Fibroblast of lung (primary cell): Measurements from ENCODE around the gene GRK6. TPM values are rescaled to one million over a fixed set of nuclear protein-coding genes. Genes with fewer than 3 reads are reported as not detected.
A peak's percentile ranks its signal among the peaks of the same experiment; 100 is the strongest.
"Not testable (repeated sequence)": the region's sequence is repeated elsewhere in the genome, so short reads cannot be mapped to it uniquely, and the experiment has no call there.

Experiments used
- DNase-seq, 2 donors: peaks; one replicate each; pipeline versions ENCODE4 v3.0.0 to v3.0.0-alpha.2; 2010; ENCODE audit warnings: low read depth in 2 of 2
- H2AFZ ChIP-seq: 2 replicates; pipeline ENCODE4 v1.5.1; 2012; ENCODE audit warnings: low read length, control low read depth, inconsistent platforms
- H3K27ac ChIP-seq: 2 replicates; pipeline ENCODE4 v1.5.1; 2011; ENCODE audit warnings: low read length, control low read depth; ENCODE audit not compliant: insufficient read depth
- H3K27me3 ChIP-seq: 2 replicates; pipeline ENCODE4 v1.5.1; 2011; ENCODE audit warnings: mild to moderate bottlenecking, low read length; ENCODE audit not compliant: control insufficient read depth, insufficient read depth
- H3K36me3 ChIP-seq: 2 replicates; pipeline ENCODE4 v1.5.1; 2011; ENCODE audit warnings: low read length; ENCODE audit not compliant: control insufficient read depth, insufficient read depth
- H3K4me1 ChIP-seq: 2 replicates; pipeline ENCODE4 v1.5.1; 2011; ENCODE audit warnings: low read length; ENCODE audit not compliant: control insufficient read depth, insufficient read depth; ENCODE audit errors: extremely low read depth
- H3K4me2 ChIP-seq: 2 replicates; pipeline ENCODE4 v1.5.1; 2011; ENCODE audit warnings: low read length, control low read depth; ENCODE audit not compliant: insufficient read depth; ENCODE audit errors: extremely low read depth
- H3K4me3 ChIP-seq, 4 experiments: fragments of 200-600 bp in 1 of 4; sonication (generic) in 1 of 4; replicated peaks in 1 of 4; 2 replicates each; pipeline ENCODE4 v1.5.1; 2011 to 2016; ENCODE audit warnings: low read length in 4 of 4, low read depth in 3 of 4, mild to moderate bottlenecking in 3 of 4, control low read depth in 2 of 4, inconsistent platforms in 1 of 4, mixed read lengths in 1 of 4; ENCODE audit not compliant: insufficient read depth in 1 of 4; ENCODE audit errors: control extremely low read depth in 1 of 4
- H3K79me2 ChIP-seq: 2 replicates; pipeline ENCODE4 v1.5.1; 2012; ENCODE audit warnings: mild to moderate bottlenecking, low read length, inconsistent platforms; ENCODE audit not compliant: control insufficient read depth, insufficient read depth
- H3K9ac ChIP-seq: 2 replicates; pipeline ENCODE4 v1.5.1; 2011; ENCODE audit warnings: mild to moderate bottlenecking, low read length, control low read depth; ENCODE audit not compliant: insufficient read depth
- H3K9me3 ChIP-seq: 2 replicates; pipeline ENCODE4 v1.5.1; 2012; ENCODE audit warnings: low read depth, low read length; ENCODE audit not compliant: control insufficient read depth, insufficient read depth
- H4K20me1 ChIP-seq: 2 replicates; pipeline ENCODE4 v1.5.1; 2011; ENCODE audit warnings: low read length; ENCODE audit not compliant: control insufficient read depth, insufficient read depth; ENCODE audit errors: extremely low read depth
- EZH2 ChIP-seq: IDR thresholded peaks from 2 replicates; pipeline ENCODE4 v1.5.1; 2012; ENCODE audit warnings: low read length, control low read depth, mild to moderate bottlenecking; ENCODE audit errors: missing control alignments
- polyA plus RNA-seq, 2 donors: library from polyadenylated mRNA; depleted of rRNA in 1 of 2; stranded (reverse) in 1 of 2; unstranded in 1 of 2; fragments of >200 nt; gene quantifications; 2 replicates each; pipeline ENCODE4 v1.2.1, GENCODE V29; 2011 to 2012; ENCODE audit warnings: missing spikeins in 1 of 2
- total RNA-seq: library from RNA; depleted of rRNA; stranded (reverse); fragments of >200 nt; gene quantifications from 2 replicates; pipeline ENCODE4 v1.2.1, GENCODE V29; 2014
- TF ChIP-seq, protein P1 (sequence below), 2 donors: IDR thresholded peaks in 1 of 2; conservative IDR thresholded peaks in 1 of 2; 1 replicate in 1 of 2; 2 replicates in 1 of 2; pipeline ENCODE4 v1.5.1; 2011 to 2012; ENCODE audit warnings: low read length in 2 of 2, control low read depth in 1 of 2, inconsistent platforms in 1 of 2, low read depth in 1 of 2, mild to moderate bottlenecking in 1 of 2

The GRK6 gene
- total and polyA plus RNA-seq, 2 donors (not counting 1 experiment from before 2014, with no cell fraction given), result 15.0 to 15.8 TPM

DNA sequence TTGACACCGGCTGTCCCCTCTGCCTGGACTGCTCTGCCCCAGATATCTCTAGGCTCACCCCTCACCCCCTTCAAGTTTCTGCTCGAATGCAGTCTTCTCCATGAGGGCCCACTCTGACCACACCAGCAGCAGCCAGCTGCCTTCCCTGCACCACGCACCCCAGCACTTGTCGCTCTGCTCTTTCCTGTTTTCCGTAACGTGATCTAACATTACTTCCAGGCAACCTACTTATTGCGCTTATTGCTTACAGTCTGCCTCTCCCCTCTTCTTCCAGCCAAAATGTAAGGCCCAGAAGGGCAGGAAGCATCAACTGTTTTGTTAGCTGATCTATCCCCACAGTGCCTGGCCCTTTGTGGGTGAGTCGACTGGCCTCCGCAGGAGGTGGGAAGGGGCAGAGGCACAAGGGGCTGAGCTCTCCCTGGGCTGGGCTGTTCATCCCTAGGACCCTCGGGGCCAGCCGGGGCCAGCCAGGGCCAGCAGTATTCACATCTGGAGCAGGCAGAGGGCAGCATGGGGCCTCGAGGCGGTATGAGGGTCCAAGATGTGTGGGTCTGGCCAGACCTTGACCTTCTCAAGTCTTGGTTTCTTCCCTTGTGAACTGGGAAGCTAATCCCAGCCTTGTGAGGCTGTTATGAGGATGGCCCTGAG lies 58.5 kb downstream of the GRK6 start:
- Histone ChIP-seq H3K9me3 (no peaks in the 10 kb centered on the region), H3K27me3 (no peaks in the 10 kb centered on the region), H3K27ac (peak overlapping the region; percentile 25), H4K20me1 (no peaks in the 10 kb centered on the region), H3K4me1 (peaks cover 7% of the 10 kb centered on the region), H3K4me2 (no peak overlapping the region), H3K79me2 (peaks cover 7% of the 10 kb centered on the region), H3K9ac (no peak overlapping the region), H3K4me3 (no peak overlapping the region), H2AFZ (no peak overlapping the region), H3K36me3 (peaks cover 61% of the 10 kb centered on the region)
- TF ChIP-seq, protein P1, sequence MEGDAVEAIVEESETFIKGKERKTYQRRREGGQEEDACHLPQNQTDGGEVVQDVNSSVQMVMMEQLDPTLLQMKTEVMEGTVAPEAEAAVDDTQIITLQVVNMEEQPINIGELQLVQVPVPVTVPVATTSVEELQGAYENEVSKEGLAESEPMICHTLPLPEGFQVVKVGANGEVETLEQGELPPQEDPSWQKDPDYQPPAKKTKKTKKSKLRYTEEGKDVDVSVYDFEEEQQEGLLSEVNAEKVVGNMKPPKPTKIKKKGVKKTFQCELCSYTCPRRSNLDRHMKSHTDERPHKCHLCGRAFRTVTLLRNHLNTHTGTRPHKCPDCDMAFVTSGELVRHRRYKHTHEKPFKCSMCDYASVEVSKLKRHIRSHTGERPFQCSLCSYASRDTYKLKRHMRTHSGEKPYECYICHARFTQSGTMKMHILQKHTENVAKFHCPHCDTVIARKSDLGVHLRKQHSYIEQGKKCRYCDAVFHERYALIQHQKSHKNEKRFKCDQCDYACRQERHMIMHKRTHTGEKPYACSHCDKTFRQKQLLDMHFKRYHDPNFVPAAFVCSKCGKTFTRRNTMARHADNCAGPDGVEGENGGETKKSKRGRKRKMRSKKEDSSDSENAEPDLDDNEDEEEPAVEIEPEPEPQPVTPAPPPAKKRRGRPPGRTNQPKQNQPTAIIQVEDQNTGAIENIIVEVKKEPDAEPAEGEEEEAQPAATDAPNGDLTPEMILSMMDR (conservative IDR thresholded peaks at IDR 0.05 in 1 of 2, IDR thresholded peaks at IDR 0.05 in 1 of 2; ENCODE audit: low read depth in 1 of 2, low read length in 2 of 2), result no peak
- no peak for TF ChIP-seq EZH2
- no peak for DNase-seq

DNA sequence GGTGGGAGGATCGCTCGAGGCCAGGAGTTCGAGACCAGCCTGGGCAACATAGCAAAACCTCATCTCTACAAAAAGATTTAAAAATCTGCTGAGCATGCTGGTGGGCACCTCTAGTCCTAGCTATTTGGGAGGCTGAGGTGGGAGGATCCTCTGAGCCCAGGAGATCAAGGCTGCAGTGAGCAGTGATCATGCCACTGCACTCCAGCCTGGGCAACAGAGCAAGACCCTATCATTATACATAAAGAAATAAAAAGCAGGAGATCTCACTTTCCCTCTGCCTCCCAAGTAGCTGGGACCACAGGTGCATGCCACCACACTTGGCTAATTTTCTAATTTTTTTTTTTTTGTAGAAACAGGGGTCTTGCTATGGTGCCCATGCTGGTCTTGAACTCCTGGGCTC lies 59.3 kb downstream of the GRK6 start:
- not testable (repeated sequence) for DNase-seq, H3K27me3 ChIP-seq, H3K9me3 ChIP-seq, H2AFZ ChIP-seq, H3K4me1 ChIP-seq, H3K4me3 ChIP-seq, H3K4me2 ChIP-seq, H4K20me1 ChIP-seq, H3K9ac ChIP-seq, H3K27ac ChIP-seq
- Histone ChIP-seq H3K79me2 (peaks cover 12% of the 10 kb centered on the region), H3K36me3 (peaks cover 65% of the 10 kb centered on the region)

DNA sequence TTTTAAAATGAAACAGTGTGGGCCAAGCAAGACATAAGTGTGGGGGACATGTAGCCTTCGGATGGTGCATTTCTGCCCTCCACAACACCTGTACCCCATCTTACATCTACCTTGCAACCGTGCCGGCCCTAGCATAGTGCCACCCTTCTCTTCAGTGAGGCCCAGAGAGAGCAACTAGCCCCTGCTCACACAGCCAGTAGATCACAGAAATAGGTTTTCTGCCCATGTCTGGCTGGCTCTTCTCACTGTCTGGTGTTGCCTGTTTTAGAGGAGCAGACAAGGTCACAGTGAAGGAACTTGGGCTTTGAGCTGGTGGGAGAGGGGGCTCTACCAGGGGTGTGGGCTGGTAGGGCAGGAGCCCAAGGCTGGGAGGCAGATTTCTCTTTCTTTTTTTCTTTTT lies 59.8 kb downstream of the GRK6 start:
- no peaks in the 10 kb centered on the region for H3K27me3 ChIP-seq
- DNase-seq, result no peak
- H3K79me2 ChIP-seq, result peaks cover 17% of the 10 kb centered on the region
- H4K20me1 ChIP-seq, result no peaks in the 10 kb centered on the region
- H3K4me1 ChIP-seq, result peaks cover 9% of the 10 kb centered on the region
- no peak overlapping the region for H3K4me2 ChIP-seq
- TF ChIP-seq, protein P1 (conservative IDR thresholded peaks at IDR 0.05 in 1 of 2, IDR thresholded peaks at IDR 0.05 in 1 of 2; ENCODE audit: low read depth in 1 of 2, low read length in 2 of 2), result no peak
- no peak for TF ChIP-seq EZH2
- no peak overlapping the region for H3K4me3 ChIP-seq
- H3K36me3 ChIP-seq, result peaks cover 70% of the 10 kb centered on the region
- H3K9me3 ChIP-seq, result no peaks in the 10 kb centered on the region
- H3K9ac ChIP-seq, result no peak overlapping the region
- no peak overlapping the region for H3K27ac ChIP-seq
- no peak overlapping the region for H2AFZ ChIP-seq
